Heart left ventricle (tissue), 13 donors: Measurements from ENCODE around the gene CIRBP.

Source experiments
- POLR2A ChIP-seq, 2 donors: fragments of 450-650 bp; IDR thresholded peaks; one replicate each; pipeline ENCODE4 v1.6.1; 2017; ENCODE audit warnings: antibody characterized with exemption in 2 of 2, mild to moderate bottlenecking in 2 of 2, moderate library complexity in 2 of 2
- TF ChIP-seq, protein P1 (sequence below), 12 donors: fragments of 200-600 bp; sonication (generic) in 4 of 12; IDR thresholded peaks; one replicate each; pipeline versions ENCODE4 v1.5.0 to v1.8.0; 2018 to 2022; ENCODE audit warnings: antibody characterized with exemption in 12 of 12, mild to moderate bottlenecking in 5 of 12
- donor health status: ischemic (EF 13 %, LVEDD 7.1; RV severe dilation, severe dysfunction).
- donor health status: DM: no; HTN: yes; CAD: no.
- donor health status: DM: no; HTN: no; CAD: no.
- donor health status: ischemic (EF 25% LVEDD 6.9; RV normal size, moderate dysfunction).
- donor health status: ischemic (EF 25% LVEDD 5.7; RV mildly dilated, moderate dysfunction).
- donor health status: ischemic (EF 35%, LVEDD 5.7; RV mildly dilated, moderate dysfunction).
- donor health status: nonischemic (EF 11% LVEDD 7.7; RV severe dilation, severe dysfunction).
- donor health status: DM: yes; HTN: yes; CAD: no.
- donor health status: PGD.
- donor health status: ischemic (EF 29% LVEDD 5.4; RV normal size, mild dysfunction).
- donor health status: nonischemic (EF 23%, LVEDD 6.1; RV moderate dilation, normal function).

DNA sequence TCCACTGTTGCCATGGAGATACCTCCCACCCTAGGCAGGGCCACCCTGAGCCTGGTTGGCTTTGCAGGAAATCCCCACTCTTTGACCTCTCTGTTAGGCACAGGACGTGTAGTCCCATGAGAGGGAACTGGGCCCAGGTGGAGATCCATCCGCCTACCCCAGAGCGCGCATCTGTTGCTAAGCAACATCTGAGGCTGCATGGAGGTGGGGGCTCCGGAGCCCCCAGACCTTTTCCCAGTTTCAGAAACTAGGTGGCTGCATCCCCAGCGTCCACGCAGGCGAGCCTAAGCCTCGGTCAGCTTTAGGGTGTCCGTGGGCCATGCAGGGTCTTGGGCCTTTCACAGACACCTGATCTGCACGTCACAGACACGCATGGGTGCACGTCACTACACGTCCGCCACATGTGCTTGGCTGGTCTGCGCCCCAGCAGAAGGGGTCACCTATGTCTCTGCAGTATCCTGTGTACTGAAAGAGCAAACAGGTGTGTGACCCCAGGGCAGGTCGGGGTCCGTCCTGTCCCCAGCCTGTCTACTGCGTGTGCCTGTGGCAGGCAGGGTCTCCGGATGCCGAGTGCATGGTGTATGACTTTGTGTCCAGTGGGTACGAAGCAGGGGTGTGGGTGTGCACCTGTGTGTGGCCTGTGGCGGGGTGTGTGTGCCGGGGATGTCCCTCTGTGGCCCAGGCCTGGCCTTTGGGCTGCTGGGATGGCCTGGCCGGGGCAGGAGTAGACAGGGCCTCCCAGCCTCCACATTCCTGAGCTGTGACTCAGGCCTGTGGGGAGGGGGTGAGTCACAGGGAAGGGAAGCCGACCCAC, 4.1 kb upstream of the CIRBP start:
- TF ChIP-seq, protein P1, sequence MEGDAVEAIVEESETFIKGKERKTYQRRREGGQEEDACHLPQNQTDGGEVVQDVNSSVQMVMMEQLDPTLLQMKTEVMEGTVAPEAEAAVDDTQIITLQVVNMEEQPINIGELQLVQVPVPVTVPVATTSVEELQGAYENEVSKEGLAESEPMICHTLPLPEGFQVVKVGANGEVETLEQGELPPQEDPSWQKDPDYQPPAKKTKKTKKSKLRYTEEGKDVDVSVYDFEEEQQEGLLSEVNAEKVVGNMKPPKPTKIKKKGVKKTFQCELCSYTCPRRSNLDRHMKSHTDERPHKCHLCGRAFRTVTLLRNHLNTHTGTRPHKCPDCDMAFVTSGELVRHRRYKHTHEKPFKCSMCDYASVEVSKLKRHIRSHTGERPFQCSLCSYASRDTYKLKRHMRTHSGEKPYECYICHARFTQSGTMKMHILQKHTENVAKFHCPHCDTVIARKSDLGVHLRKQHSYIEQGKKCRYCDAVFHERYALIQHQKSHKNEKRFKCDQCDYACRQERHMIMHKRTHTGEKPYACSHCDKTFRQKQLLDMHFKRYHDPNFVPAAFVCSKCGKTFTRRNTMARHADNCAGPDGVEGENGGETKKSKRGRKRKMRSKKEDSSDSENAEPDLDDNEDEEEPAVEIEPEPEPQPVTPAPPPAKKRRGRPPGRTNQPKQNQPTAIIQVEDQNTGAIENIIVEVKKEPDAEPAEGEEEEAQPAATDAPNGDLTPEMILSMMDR (IDR thresholded peaks at IDR 0.05): no peak
- no peak for TF ChIP-seq POLR2A (IDR thresholded peaks at IDR 0.05)
